Tongue (tissue), 3 donors: ENCODE results near the gene PKHD1. TPM values are rescaled to one million over a fixed set of nuclear protein-coding genes. Genes with fewer than 3 reads are reported as not detected.

Experiments
- DNase-seq: peaks from one replicate; pipeline ENCODE4 v3.0.0-alpha.2; 2015
- small RNA-seq: library from RNA; depleted of rRNA; stranded (forward); fragments of <200 nt; gene quantifications from one replicate; pipeline ENCODE3, GENCODE V24; 2014; ENCODE audit warnings: low replicate concordance
- total RNA-seq: library from RNA; depleted of rRNA; stranded (reverse); fragments of >200 nt; gene quantifications from one replicate; pipeline ENCODE4 v1.2.3, GENCODE V29; 2014

PKHD1 gene
- total RNA-seq, 1 donor from 2014 or later = 1.4 TPM

DNA sequence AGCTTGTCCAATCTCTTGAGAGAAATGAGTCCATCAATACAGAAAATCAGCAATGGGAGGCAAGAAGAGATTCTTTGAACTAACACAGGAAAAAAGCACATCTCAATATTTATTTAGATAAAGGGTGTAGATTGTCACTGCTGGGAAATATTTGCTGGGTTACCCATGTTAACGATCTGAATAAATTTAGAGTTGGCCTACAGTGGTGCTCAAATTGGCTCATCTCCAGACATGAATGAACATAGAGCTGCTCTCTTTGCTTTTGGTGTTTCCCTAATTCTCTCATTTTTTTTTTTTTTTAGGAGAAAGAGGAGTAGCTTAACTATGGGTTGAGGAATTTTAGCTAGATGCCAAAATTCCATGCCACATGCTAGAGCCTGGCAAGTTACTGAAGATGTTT is 471.2 kb downstream of the PKHD1 start:
- DNase-seq = peak; percentile 2

DNA sequence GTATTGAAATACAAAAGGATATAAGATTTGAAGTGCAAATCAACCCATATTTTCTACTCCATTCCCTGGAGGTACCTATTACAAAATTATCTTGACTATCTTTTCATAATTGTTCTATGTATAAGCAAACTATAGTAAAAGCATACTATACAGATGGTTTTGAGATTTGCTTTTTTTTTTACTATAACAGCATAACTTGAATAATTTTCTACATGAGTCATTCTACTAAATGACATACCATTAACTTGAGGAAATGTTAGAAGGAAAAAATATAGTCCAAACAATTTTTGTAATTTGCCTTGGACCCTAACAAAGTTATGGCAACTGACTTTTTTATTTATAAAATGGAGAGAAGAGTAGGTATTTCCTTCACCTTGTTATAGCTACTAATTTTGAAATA is 472.7 kb downstream of the PKHD1 start:
- no peak for DNase-seq

DNA sequence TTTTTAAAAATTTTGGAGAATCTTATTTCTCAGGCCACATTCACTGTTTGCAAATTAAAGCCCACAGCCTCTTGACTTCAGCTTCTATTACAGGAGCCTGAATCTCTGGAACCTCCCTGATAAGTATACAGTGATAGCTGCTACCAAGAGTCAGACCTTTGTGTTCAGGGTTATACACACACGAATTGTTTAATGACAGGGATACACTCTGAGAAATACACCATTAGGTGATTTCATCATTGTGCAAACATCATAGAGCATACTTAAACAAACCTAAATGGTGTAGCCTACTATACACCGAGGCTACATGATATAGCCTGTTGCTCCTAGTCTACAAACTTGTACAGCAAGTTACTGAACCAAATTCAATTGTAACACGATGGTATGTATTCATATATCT is 473.9 kb downstream of the PKHD1 start:
- DNase-seq = peak; percentile 12

DNA sequence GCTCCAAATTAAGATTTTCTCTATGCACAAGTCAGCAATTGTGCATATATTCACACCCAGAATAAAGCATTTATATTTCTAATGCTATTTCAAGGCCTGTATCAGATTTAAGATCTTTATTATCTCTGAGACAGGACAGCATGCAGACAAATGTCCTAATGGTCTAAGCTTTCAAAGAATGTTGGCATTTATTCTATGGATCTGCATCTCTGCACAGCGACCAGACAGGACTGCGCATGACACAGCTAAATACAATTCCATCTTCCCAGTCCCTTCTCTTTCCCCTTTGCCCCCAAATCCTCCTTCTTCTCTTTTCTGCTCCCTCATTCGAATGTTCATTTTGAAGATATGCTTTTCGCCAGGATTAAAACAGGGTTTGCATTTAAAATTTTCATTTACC is 478.5 kb downstream of the PKHD1 start:
- no peak for DNase-seq

DNA sequence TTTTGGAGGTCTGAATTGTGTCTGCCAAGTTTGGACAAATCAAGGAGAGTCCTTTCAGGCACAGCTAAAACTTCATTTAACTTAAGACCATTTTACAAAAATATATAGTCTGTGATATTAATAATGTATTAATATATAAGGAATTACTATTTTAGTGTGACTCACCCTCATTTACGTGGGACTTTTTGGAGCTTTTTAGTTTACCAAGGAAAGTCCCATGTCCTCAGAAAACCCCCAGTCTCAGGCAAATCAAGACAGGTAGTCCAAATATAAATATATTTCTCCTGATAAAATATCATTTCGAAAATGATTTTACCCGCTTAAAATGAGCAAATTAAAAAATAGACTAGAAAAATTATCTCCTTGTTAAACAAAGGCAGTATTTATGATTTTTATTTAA is 479.0 kb downstream of the PKHD1 start:
- no peak for DNase-seq

DNA sequence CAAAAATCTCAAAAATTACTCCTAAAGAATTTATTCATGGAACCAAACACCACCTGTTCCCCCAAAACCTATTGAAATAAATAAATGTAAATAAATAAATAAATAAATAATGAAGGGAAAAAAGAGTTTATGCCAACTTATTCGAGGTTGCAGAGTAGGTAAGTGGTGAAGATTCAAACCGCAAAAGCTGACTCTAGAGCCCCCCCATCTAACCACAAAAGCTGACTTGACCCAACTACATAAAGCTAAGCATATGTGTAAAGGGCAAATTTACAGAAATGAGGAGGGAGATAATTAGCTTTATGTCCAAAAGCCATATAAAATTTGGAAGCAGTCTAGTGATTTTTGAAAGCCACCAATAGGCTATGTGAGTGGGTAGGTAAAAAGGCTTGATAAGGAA is 486.9 kb downstream of the PKHD1 start:
- DNase-seq = no peak

DNA sequence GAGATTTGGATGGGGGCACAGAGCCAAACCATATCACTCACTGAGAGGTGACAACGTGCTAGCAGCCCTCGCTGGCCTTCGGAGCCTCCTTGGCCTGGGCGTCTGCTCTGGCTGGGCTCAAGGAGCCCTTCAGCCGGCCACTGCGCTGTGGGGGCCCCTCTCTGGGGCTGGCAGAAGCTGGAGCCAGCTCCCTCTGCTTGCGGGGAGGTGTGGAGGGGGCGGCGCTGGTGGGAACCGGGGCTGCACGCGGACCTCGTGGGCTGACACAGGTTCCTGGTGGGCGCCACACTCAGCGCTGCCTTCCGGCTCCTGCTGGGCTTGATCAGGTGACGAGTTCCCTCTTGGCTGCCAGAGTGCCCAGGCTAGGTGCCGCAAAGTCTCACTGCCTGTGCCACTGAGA is 489.2 kb downstream of the PKHD1 start:
- DNase-seq = no peak

DNA sequence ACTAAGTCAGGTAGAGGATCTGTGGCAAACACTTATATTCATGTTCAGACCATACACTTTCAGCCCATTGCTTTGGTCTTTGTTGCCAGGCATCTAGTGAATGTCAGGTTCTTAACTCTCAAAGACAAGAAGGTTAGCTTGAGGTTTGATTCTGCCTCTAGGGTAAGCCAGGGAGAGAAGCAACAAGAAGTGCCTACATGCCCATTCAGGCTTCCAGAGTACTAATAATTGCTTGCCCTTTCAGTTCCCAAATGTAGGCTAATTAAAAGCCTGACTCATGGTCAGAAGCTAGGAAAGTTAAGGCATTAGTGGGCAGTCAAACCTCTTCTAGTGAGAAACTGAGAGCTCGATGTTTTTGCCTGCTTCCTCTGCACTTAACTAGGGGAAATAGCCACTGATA is 492.4 kb downstream of the PKHD1 start:
- DNase-seq = no peak

DNA sequence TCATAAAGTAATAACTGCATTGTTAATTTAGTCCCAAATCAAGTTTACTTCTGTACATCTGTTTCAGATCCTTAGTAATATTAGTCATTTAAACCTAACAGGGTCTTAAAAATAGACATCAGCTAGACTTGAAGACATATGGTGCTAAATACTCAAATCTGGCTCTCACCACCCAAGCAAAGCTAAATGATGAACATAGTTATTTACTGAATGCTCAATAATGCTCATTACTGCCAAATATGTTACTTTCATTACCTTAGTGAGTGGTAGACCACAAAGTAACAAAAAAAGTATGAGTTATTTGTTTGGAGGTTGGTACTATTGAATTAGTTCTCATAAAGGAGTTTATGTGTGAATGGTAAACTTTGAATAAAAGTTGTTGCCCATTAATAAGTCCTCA is 502.1 kb downstream of the PKHD1 start:
- DNase-seq = no peak

DNA sequence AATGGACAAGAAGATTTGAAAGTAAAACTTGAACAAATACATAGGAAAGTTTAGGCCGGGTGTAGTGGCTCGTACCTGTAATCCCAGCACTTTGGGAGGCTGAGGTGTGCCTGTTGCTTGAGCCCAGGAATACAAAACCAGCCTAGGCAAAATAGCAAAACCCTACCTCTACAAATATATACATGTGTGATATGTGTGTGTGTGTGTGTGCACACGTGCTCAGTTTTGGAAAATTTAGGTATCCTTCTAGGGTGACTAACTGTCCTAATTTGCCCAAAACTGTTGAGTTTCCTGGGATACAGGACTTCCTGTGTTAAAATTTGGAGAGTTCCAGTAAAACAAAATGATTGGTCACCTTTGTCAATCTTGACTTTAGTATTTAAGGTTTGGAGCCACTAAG is 503.2 kb downstream of the PKHD1 start:
- no peak for DNase-seq

DNA sequence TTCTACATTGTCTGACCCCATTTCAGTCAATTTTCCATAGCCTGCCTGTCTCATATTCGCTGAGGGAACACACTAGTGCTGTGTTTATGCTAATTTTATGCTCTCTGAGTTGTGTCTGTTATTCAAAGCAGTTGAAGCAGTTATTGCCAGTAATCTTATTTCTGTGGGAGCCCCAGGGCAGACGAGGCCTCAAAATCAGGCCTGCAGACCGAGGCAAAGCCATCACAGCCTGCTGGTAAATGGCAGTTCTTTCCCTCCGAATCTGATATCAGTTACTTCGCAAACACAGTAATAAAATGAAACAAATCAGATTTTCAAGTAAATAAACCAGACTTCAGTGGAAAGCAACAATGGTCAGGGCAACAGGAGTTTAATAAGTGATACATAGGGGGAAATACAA is 508.4 kb downstream of the PKHD1 start:
- DNase-seq = peak; percentile 17

DNA sequence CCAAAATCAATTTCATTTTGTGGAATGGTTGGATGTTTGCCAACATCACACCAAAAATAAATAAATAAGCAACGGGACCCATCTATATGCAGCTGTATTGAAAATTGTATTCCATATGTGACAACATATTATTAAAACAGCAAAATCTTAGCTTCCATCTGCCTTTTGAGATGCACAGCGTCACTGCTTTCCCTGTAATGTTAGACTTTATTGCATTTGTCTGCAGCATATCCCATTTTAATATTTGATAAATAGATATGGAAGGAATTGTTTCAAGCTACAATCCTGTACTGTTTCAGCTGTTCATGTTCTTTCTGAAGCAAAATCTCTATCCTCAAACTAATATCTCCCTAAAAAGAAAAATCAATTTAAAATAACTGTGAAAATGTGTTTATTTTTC is 509.1 kb downstream of the PKHD1 start:
- no peak for DNase-seq

DNA sequence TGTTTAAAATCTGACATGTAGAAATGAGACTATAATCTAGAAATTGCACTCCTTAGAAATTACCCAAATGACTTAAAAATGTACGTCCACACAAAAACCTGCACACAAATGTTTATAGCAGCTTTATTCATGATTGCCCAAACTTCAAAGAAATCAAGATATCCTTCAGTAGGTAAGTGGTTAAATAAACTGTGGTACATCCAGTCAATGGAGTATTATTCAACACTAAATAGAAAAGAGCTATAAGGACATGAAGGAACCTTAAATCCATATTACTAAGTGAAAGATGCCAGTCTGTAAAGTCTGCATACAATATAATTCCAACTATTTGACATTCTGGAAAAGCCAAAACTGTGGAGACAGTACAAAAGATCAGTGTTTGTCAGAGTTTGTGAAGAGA is 513.4 kb downstream of the PKHD1 start:
- no peak for DNase-seq

DNA sequence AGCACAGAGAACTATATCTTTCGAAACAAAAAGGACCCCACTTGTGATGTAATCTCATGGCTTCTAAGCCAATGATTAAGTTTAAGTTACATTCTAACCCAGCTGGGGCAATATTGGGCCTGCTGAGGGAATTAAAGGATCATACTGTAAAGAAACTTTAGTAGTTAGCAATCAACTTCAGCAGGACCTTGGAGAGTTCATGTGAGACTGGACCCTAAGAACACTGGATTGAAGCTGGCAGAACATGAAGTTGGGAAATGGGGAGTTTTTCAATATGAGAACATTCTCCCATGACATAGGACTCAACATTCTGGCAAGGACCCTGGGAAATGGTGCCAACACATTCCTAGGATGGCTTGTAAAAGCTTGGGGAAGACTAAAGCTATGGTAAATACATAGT is 516.2 kb downstream of the PKHD1 start:
- peak; percentile 18 for DNase-seq

DNA sequence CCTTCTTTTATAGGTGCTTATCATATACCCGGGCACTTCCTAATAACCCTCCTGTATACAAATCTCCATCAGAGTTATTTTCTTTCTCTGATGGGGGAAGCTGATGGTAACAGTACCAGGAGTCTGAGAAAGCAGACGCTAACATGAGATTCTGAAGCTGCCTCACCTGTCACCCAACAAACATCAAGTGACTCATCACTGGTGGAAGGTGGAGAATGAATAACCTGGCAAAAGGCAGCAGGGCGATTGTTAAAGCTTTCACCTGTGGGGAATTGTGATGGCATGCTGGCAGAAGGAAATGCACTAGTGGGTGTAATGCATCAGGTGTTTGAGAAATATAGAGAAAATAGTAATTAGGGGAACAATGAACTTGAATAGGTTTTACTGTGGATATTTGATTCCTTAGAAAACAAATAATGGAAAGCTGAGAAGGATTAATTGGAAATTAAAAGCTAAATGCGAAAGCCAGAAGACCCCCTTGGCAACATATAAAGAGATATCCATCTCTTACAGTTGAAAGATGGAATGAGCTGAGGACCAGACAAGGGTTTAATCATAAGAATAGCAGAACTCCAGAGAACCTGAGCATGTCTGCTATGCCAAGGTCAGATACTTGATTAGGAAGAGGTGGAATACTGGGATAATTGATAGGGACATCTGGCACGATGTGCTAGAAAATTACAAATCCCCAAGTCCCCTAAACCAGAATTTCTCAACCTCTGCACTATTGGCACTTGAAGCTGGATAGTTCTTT is 517.1 kb downstream of the PKHD1 start:
- DNase-seq = no peak

DNA sequence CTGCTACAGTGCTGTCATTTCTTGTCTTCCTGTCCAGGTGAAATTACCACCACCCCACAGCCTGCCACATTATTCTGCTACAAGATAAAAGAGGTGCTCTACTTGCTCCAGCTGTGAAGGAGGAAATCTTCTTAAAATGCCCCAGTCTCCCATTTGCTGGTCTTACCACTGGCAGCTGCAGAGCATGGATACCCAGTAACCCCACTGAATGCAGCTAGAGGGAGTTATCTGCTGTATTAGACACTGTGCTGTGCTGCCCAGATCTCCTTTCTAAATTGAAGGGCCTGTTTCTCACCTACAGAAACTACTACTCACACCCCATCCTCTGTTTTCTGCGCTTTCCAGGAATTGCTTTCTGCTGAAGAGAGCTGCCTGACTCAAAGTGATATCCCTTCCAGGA is 517.8 kb downstream of the PKHD1 start:
- DNase-seq = no peak

DNA sequence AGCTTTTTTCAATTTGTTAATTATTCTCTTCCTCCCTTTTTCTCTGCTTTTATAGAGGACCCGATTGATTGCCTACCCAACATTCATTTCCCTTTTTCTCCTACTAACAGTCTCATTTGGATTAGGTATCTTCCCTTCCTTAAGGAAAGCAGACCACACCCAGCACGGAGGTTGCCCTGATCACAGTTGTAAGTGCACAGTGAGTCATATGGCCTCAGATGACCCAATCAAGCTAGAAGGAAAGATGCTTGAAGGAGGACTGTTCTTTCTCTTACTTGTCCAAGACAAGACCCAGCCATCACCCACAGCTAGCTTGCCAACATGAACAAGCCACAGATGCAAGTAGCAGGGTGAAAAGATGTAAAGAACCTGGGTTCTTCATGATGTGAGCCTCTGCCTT is 518.6 kb downstream of the PKHD1 start:
- no peak for DNase-seq

DNA sequence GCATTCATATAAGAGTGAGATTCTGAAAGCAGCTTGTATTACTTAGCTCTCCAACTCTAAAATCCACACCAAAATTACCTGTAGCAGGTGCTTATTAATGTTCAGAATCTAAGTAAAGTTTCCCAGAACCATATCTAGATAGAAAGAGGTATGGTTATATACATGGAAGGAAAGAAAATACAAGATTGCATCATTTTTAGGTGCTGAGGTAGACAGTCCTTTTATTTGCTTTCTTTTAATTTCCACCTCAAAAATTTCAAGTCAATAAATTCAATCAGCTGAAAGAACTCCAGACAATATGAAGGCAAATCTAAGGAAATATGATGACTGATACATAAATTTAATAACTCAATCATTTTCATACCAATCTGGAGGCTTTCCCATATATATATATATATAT is 521.9 kb downstream of the PKHD1 start:
- DNase-seq = no peak

Small RNA genes lying within 50 kb of the gene (small RNA-seq; reads per million reads assigned to genes)
- not detected for gene RN7SL580P

Other genes starting within 250 kb of the PKHD1 start
- gene IL17A, start 98.8 kb upstream of the PKHD1 start, total RNA-seq = not detected
- gene IL17F, start 156.9 kb upstream of the PKHD1 start, total RNA-seq = not detected
- gene MCM3, start 197.1 kb upstream of the PKHD1 start, total RNA-seq = 59.9 TPM